Lower leg skin (tissue), 3 donors: Measurements from ENCODE around the gene TCERG1L.

Experiments
- CTCF ChIP-seq, 3 donors: fragments of 450-650 bp; IDR thresholded peaks; one replicate each; pipeline ENCODE4 v1.5.1; 2016; ENCODE audit warnings: antibody characterized with exemption in 3 of 3, mild to moderate bottlenecking in 3 of 3, moderate library complexity in 2 of 3
- POLR2A ChIP-seq, 2 donors: fragments of 450-650 bp; IDR thresholded peaks; one replicate each; pipeline ENCODE4 v1.6.1; 2016 to 2017; ENCODE audit warnings: antibody characterized with exemption in 2 of 2, mild to moderate bottlenecking in 1 of 2, moderate library complexity in 1 of 2

- TF ChIP-seq CTCF (IDR thresholded peaks at IDR 0.05) (no peak), POLR2A (IDR thresholded peaks at IDR 0.05) (no peak)
Observed at GRCh38 chr10:131318291-131318690, 6.8 kb upstream of the TCERG1L start.
